WTC11 (cell line): ENCODE data around the gene COL16A1. TPM values are rescaled to one million over a fixed set of nuclear protein-coding genes. Genes with fewer than 3 reads are reported as not detected.

ENCODE experiments used
- ATAC-seq: fragments of 200-7000 bp; cut with Tn5 transposase; 2 replicates; pipeline ENCODE4 v1.10.0; 2021; ENCODE audit warnings: mild to moderate bottlenecking, moderate library complexity
- CTCF ChIA-PET: fragments of 300-600 bp; sonication (Branson Sonifier 250); formaldehyde crosslinking; loops from one replicate; lab custom pipeline; 2021; ENCODE audit warnings: antibody characterized with exemption; lab: Charles Lee
- POLR2A ChIA-PET: fragments of 350-600 bp; sonication (Branson Sonifier 250); formaldehyde crosslinking; loops from one replicate; lab custom pipeline; 2021; ENCODE audit warnings: antibody characterized with exemption; lab: Charles Lee
- DNase-seq: peaks from one replicate; pipeline ENCODE4 v3.0.0; 2021; ENCODE audit warnings: low spot score
- H3K27ac Mint-ChIP-seq: 2 replicates; pipeline ENCODE4 v1.8.0; 2021; ENCODE audit warnings: mixed read lengths
- H3K27me3 Mint-ChIP-seq: 2 replicates; pipeline ENCODE4 v1.8.0; 2021; ENCODE audit warnings: low read depth, mild to moderate bottlenecking, moderate library complexity, mixed read lengths
- H3K36me3 Mint-ChIP-seq: 2 replicates; pipeline ENCODE4 v1.8.0; 2021; ENCODE audit warnings: mixed read lengths
- H3K4me1 Mint-ChIP-seq: 2 replicates; pipeline ENCODE4 v1.8.0; 2022; ENCODE audit warnings: mixed read lengths
- H3K4me3 Mint-ChIP-seq: 2 replicates; pipeline ENCODE4 v1.8.0; 2021; ENCODE audit warnings: mild to moderate bottlenecking, moderate library complexity, mixed read lengths
- H3K9me3 Mint-ChIP-seq: 2 replicates; pipeline ENCODE4 v1.8.0; 2021; ENCODE audit warnings: mixed read lengths
- ATF1 ChIP-seq: sonication (generic); formaldehyde crosslinking; IDR thresholded peaks from 2 replicates; pipeline ENCODE4 v1.8.1; 2023; ENCODE audit warnings: mild to moderate bottlenecking, moderate library complexity, missing genetic modification reagents
- CTCF ChIP-seq: fragments of 200-600 bp; IDR thresholded peaks from 2 replicates; pipeline ENCODE4 v1.8.0; 2022; ENCODE audit warnings: antibody characterized with exemption
- ERG ChIP-seq: fragments of 250-450 bp; sonication (Bioruptor Pico); IDR thresholded peaks from 2 replicates; pipeline ENCODE4 v1.8.0; 2021; ENCODE audit warnings: mild to moderate bottlenecking
- ESRRA ChIP-seq: sonication (generic); formaldehyde crosslinking; IDR thresholded peaks from 2 replicates; pipeline ENCODE4 v1.8.1; 2022; ENCODE audit warnings: mild to moderate bottlenecking, missing genetic modification reagents, borderline replicate concordance
- ETV6 ChIP-seq: sonication (generic); formaldehyde crosslinking; IDR thresholded peaks from 2 replicates; pipeline ENCODE4 v1.8.1; 2022; ENCODE audit warnings: mild to moderate bottlenecking, missing genetic modification reagents
- FOXP4 ChIP-seq: sonication (generic); formaldehyde crosslinking; IDR thresholded peaks from 2 replicates; pipeline ENCODE4 v1.8.0; 2022; ENCODE audit warnings: mild to moderate bottlenecking, missing genetic modification reagents
- HMGXB4 ChIP-seq: sonication (generic); formaldehyde crosslinking; IDR thresholded peaks from 2 replicates; pipeline ENCODE4 v1.8.1; 2023; ENCODE audit warnings: mild to moderate bottlenecking, moderate library complexity, missing genetic modification reagents
- KAT7 ChIP-seq: sonication (generic); formaldehyde crosslinking; IDR thresholded peaks from 2 replicates; pipeline ENCODE4 v1.8.1; 2023; ENCODE audit warnings: missing genetic modification reagents, mild to moderate bottlenecking, borderline replicate concordance
- MAX ChIP-seq: sonication (generic); formaldehyde crosslinking; IDR thresholded peaks from 2 replicates; pipeline ENCODE4 v1.8.0; 2022; ENCODE audit warnings: mild to moderate bottlenecking, missing genetic modification reagents
- NFATC4 ChIP-seq: fragments of 250-450 bp; sonication (Bioruptor Pico); IDR thresholded peaks from 2 replicates; pipeline ENCODE4 v1.9.0; 2021; ENCODE audit warnings: mild to moderate bottlenecking
- SOX15 ChIP-seq: fragments of 250-450 bp; sonication (Bioruptor Pico); IDR thresholded peaks from 2 replicates; pipeline ENCODE4 v1.9.0; 2021; ENCODE audit warnings: mild to moderate bottlenecking
- STAT6 ChIP-seq: sonication (generic); formaldehyde crosslinking; conservative IDR thresholded peaks from 2 replicates; pipeline ENCODE4 v1.8.1; 2023; ENCODE audit warnings: mild to moderate bottlenecking, low read depth, missing genetic modification reagents, moderate library complexity
- TCF7 ChIP-seq: sonication (generic); formaldehyde crosslinking; IDR thresholded peaks from 2 replicates; pipeline ENCODE4 v1.8.0; 2022; ENCODE audit warnings: mild to moderate bottlenecking, low read depth, missing genetic modification reagents, moderate library complexity
- TP53 ChIP-seq: sonication (generic); formaldehyde crosslinking; IDR thresholded peaks from 2 replicates; pipeline ENCODE4 v1.8.1; 2023; ENCODE audit warnings: mild to moderate bottlenecking, missing genetic modification reagents
- ZNF138 ChIP-seq: sonication (generic); formaldehyde crosslinking; conservative IDR thresholded peaks from 2 replicates; pipeline ENCODE4 v1.8.1; 2022; ENCODE audit warnings: mild to moderate bottlenecking, moderate library complexity, missing genetic modification reagents
- ZNF219 ChIP-seq: sonication (generic); formaldehyde crosslinking; IDR thresholded peaks from 2 replicates; pipeline ENCODE4 v1.8.0; 2023; ENCODE audit warnings: missing genetic modification reagents, mild to moderate bottlenecking, borderline replicate concordance
- ZNF232 ChIP-seq: sonication (generic); formaldehyde crosslinking; IDR thresholded peaks from 2 replicates; pipeline ENCODE4 v1.8.0; 2022; ENCODE audit warnings: mild to moderate bottlenecking, missing genetic modification reagents
- ZNF263 ChIP-seq: sonication (generic); formaldehyde crosslinking; IDR thresholded peaks from 2 replicates; pipeline ENCODE4 v1.8.1; 2022; ENCODE audit warnings: low read depth, mild to moderate bottlenecking, moderate library complexity, missing genetic modification reagents
- ZNF317 ChIP-seq: sonication (generic); formaldehyde crosslinking; IDR thresholded peaks from 2 replicates; pipeline ENCODE4 v1.8.1; 2023; ENCODE audit warnings: low read depth, mild to moderate bottlenecking, moderate library complexity, missing genetic modification reagents, borderline replicate concordance
- ZNF416 ChIP-seq: fragments of 250-450 bp; sonication (Bioruptor Pico); IDR thresholded peaks from 2 replicates; pipeline ENCODE4 v1.9.0; 2021; ENCODE audit warnings: mild to moderate bottlenecking, inconsistent platforms
- ZNF512 ChIP-seq: sonication (generic); formaldehyde crosslinking; IDR thresholded peaks from 2 replicates; pipeline ENCODE4 v1.8.1; 2022; ENCODE audit warnings: missing genetic modification reagents, borderline replicate concordance
- ZSCAN18 ChIP-seq: fragments of 250-450 bp; sonication (Bioruptor Pico); IDR thresholded peaks from 2 replicates; pipeline ENCODE4 v2.1.2; 2022; ENCODE audit warnings: mild to moderate bottlenecking, moderate library complexity
- total RNA-seq: library from RNA; stranded (reverse); gene quantifications from 3 replicates; pipeline ENCODE4 v1.2.3, GENCODE V29; 2021

Gene COL16A1
- total RNA-seq, 1 experiment from 2014 or later: 8.8 TPM

- ChIA-PET CTCF (interaction anchor here (7.2 to 8.9 kb wide), 2 partner anchors 29 to 71 kb away, joined by 179 to 180 read pairs; no protein-coding TSS in a partner anchor), POLR2A (no interaction called here)
- peaks cover 4% of the 10 kb centered on the region for H3K27me3 Mint-ChIP-seq
- no peak for DNase-seq
- H3K4me1 Mint-ChIP-seq: peaks cover 11% of the 10 kb centered on the region
- H3K27ac Mint-ChIP-seq: no peak overlapping the region
- no peak for ATAC-seq
- no peak overlapping the region for H3K4me3 Mint-ChIP-seq
- no peak for TF ChIP-seq TCF7 (CRISPR knock-in tag)
- no peak for TF ChIP-seq MAX (CRISPR knock-in tag)
- no peak for TF ChIP-seq ZSCAN18
- TF ChIP-seq NFATC4: no peak
- TF ChIP-seq ATF1 (CRISPR knock-in tag): no peak
- TF ChIP-seq ERG (CRISPR knock-in tag): no peak
- no peak for TF ChIP-seq ZNF512
- TF ChIP-seq SOX15 (CRISPR knock-in tag): no peak
- no peak for TF ChIP-seq ZNF138
- no peak for TF ChIP-seq ZNF219
- TF ChIP-seq ESRRA (CRISPR knock-in tag): no peak
- TF ChIP-seq, all 79 proteins: peak for 0
- H3K36me3 Mint-ChIP-seq: no peaks in the 10 kb centered on the region
- no peaks in the 10 kb centered on the region for H3K9me3 Mint-ChIP-seq
These were observed 14.6 kb upstream of the COL16A1 start for GRCh38 chr1:31718327-31718897.

- TF ChIP-seq ZNF232 (CRISPR knock-in tag): no peak
- no peak for TF ChIP-seq CTCF
- no peak for TF ChIP-seq ZNF138
- no peak for TF ChIP-seq ZNF416 (CRISPR knock-in tag)
- no peak for TF ChIP-seq FOXP4
- TF ChIP-seq KAT7 (CRISPR knock-in tag): no peak
- no peak for TF ChIP-seq TP53 (CRISPR knock-in tag)
- no peak for TF ChIP-seq HMGXB4 (CRISPR knock-in tag)
- no peak for TF ChIP-seq ZNF317 (CRISPR knock-in tag)
- TF ChIP-seq STAT6 (CRISPR knock-in tag): no peak
- no peak for TF ChIP-seq ZNF263 (CRISPR knock-in tag)
- no peak for TF ChIP-seq ETV6 (CRISPR knock-in tag)
- TF ChIP-seq, all 79 proteins: peak for 0
- Mint-ChIP-seq H3K36me3 (no peaks in the 10 kb centered on the region), H3K27me3 (peaks cover 4% of the 10 kb centered on the region), H3K27ac (no peak overlapping the region), H3K4me1 (peaks cover 18% of the 10 kb centered on the region), H3K9me3 (no peaks in the 10 kb centered on the region), H3K4me3 (no peak overlapping the region)
- DNase-seq: no peak
- no peak for ATAC-seq
- ChIA-PET POLR2A (no interaction called here), CTCF (interaction anchor here (1.0 to 8.9 kb wide), 9 partner anchors 8 to 98 kb away, joined by 3 to 196 read pairs (median 61); partner anchors contain the start of genes COL16A1 and SPOCD1)
These were observed 13.5 kb upstream of the COL16A1 start for GRCh38 chr1:31717341-31717740.
